ENCODE results near the gene SYNGR2.

Gene SYNGR2

GRCh38 chr17:78204387-78205123, 36.2 kb downstream of the SYNGR2 start:
- no peak overlapping the region for H3K4me3 Mint-ChIP-seq
- CTCF ChIA-PET = no interaction called here
- no peaks in the 10 kb centered on the region for H3K4me1 Mint-ChIP-seq
- no peak for DNase-seq
- H3K9me3 Mint-ChIP-seq = no peaks in the 10 kb centered on the region
- H3K27me3 Mint-ChIP-seq = no peaks in the 10 kb centered on the region
- no peak overlapping the region for H3K27ac Mint-ChIP-seq
- no peaks in the 10 kb centered on the region for H3K36me3 Mint-ChIP-seq

GRCh38 chr17:78205124-78205775, 36.9 kb downstream of the SYNGR2 start:
- no peak overlapping the region for H3K4me3 Mint-ChIP-seq
- no peaks in the 10 kb centered on the region for H3K36me3 Mint-ChIP-seq
- H3K27me3 Mint-ChIP-seq = peaks cover 4% of the 10 kb centered on the region
- DNase-seq = no peak
- no peak overlapping the region for H3K27ac Mint-ChIP-seq
- H3K4me1 Mint-ChIP-seq = no peaks in the 10 kb centered on the region
- H3K9me3 Mint-ChIP-seq = no peaks in the 10 kb centered on the region
- CTCF ChIA-PET = no interaction called here

GRCh38 chr17:78206298-78206697, 37.9 kb downstream of the SYNGR2 start:
- Mint-ChIP-seq H3K4me1 (no peaks in the 10 kb centered on the region), H3K36me3 (no peaks in the 10 kb centered on the region), H3K4me3 (no peak overlapping the region), H3K27ac (no peak overlapping the region), H3K27me3 (peaks cover 4% of the 10 kb centered on the region), H3K9me3 (no peaks in the 10 kb centered on the region)
- CTCF ChIA-PET = no interaction called here
- DNase-seq = no peak

- Mint-ChIP-seq H3K4me1 (peaks cover under 1% of the 10 kb centered on the region), H3K9me3 (no peaks in the 10 kb centered on the region), H3K27me3 (peaks cover 4% of the 10 kb centered on the region), H3K4me3 (no peak overlapping the region), H3K36me3 (no peaks in the 10 kb centered on the region), H3K27ac (no peak overlapping the region)
- CTCF ChIA-PET = no interaction called here
- DNase-seq = no peak
These were observed 40.1 kb downstream of the SYNGR2 start for GRCh38 chr17:78208486-78208885.

- H3K4me3 Mint-ChIP-seq = no peak overlapping the region
- no peak overlapping the region for H3K27ac Mint-ChIP-seq
- H3K4me1 Mint-ChIP-seq = peaks cover 11% of the 10 kb centered on the region
- CTCF ChIA-PET = no interaction called here
- no peak for DNase-seq
- no peaks in the 10 kb centered on the region for H3K9me3 Mint-ChIP-seq
- H3K27me3 Mint-ChIP-seq = peaks cover 4% of the 10 kb centered on the region
- peaks cover 2% of the 10 kb centered on the region for H3K36me3 Mint-ChIP-seq
These were observed 41.7 kb downstream of the SYNGR2 start for GRCh38 chr17:78210111-78210510.

- Mint-ChIP-seq H3K9me3 (no peaks in the 10 kb centered on the region), H3K27me3 (peaks cover 4% of the 10 kb centered on the region), H3K36me3 (peaks cover 7% of the 10 kb centered on the region), H3K4me3 (no peak overlapping the region), H3K4me1 (peaks cover 18% of the 10 kb centered on the region), H3K27ac (no peak overlapping the region)
- CTCF ChIA-PET = no interaction called here
- no peak for DNase-seq
These were observed 42.7 kb downstream of the SYNGR2 start for GRCh38 chr17:78211032-78211431.

- peak; percentile 94 for DNase-seq
- Mint-ChIP-seq H3K9me3 (no peaks in the 10 kb centered on the region), H3K4me3 (peak within 1 kb of the TSS; percentile 97), H3K27ac (peak within 1 kb of the TSS; percentile 93), H3K27me3 (peaks cover 4% of the 10 kb centered on the region), H3K36me3 (peaks cover 20% of the 10 kb centered on the region), H3K4me1 (peaks cover 26% of the 10 kb centered on the region)
- CTCF ChIA-PET = interaction anchor here (1.2 kb wide), 1 partner anchor 36 kb away, joined by 3 read pairs; no protein-coding TSS in a partner anchor
These were observed 45.8 kb downstream of the SYNGR2 start, which contains the start of gene BIRC5 for GRCh38 chr17:78214016-78214705. Gene BIRC5, plus strand, starts transcription at chr17:78214253. Its CDS starts 64 bp downstream, at chr17:78214317.

GRCh38 chr17:78214706-78215061, 46.3 kb downstream of the SYNGR2 start:
- peak overlapping the region; percentile 97 for H3K4me3 Mint-ChIP-seq
- CTCF ChIA-PET = interaction anchor here (1.2 kb wide), 1 partner anchor 36 kb away, joined by 3 read pairs; no protein-coding TSS in a partner anchor

GRCh38 chr17:78219396-78220150, 51.2 kb downstream of the SYNGR2 start:
- Mint-ChIP-seq H3K27me3 (no peaks in the 10 kb centered on the region), H3K4me1 (peaks cover 27% of the 10 kb centered on the region), H3K27ac (peak overlapping the region; percentile 42), H3K4me3 (no peak overlapping the region), H3K36me3 (peaks cover 55% of the 10 kb centered on the region), H3K9me3 (no peaks in the 10 kb centered on the region)
- CTCF ChIA-PET = no interaction called here
- no peak for DNase-seq

More at GRCh38 chr17:78214706-78215061, 46.3 kb downstream of the SYNGR2 start:
- peaks cover 32% of the 10 kb centered on the region for H3K4me1 Mint-ChIP-seq
- H3K27me3 Mint-ChIP-seq = peaks cover 4% of the 10 kb centered on the region
- no peaks in the 10 kb centered on the region for H3K9me3 Mint-ChIP-seq
- peaks cover 25% of the 10 kb centered on the region for H3K36me3 Mint-ChIP-seq
- peak overlapping the region; percentile 93 for H3K27ac Mint-ChIP-seq
- DNase-seq = no peak
